GM12878 (cell line): Measurements from ENCODE around the gene SRSF3. TPM values are rescaled to one million over a fixed set of nuclear protein-coding genes. Genes with fewer than 3 reads are reported as not detected.

Source experiments
- ATAC-seq: fragments of 200-7000 bp; cut with Tn5 transposase; 3 replicates; pipeline ENCODE4 v1.9.1; 2020; ENCODE audit warnings: mild to moderate bottlenecking, moderate library complexity
- BruUV-seq: library from RNA; stranded (reverse); fragments of 400-500 nt; replicated peaks from 2 replicates; lab custom pipeline; 2021; lab: Mats Ljungman, UMichigan
- CTCF ChIA-PET: fragments of 300-600 bp; sonication (Branson Sonifier 250); formaldehyde crosslinking; extraction: SDS; loops from one replicate; lab custom pipeline; 2021; ENCODE audit warnings: inconsistent platforms; lab: Yijun Ruan, JAX
- POLR2A ChIA-PET: fragments of 350-600 bp; formaldehyde crosslinking; extraction: SDS; loops from one replicate; lab custom pipeline; 2021; ENCODE audit warnings: inconsistent platforms; lab: Charles Lee
- RAD21 ChIA-PET: fragments of 300-600 bp; sonication (Branson Sonifier 250); formaldehyde crosslinking; loops from one replicate; lab custom pipeline; 2023; ENCODE audit warnings: antibody characterized with exemption; ENCODE audit not compliant: unreplicated experiment; lab: Charles Lee
- SMC1A ChIA-PET: fragments of 300-600 bp; sonication (Branson Sonifier 250); formaldehyde crosslinking; loops from one replicate; lab custom pipeline; 2023; ENCODE audit not compliant: unreplicated experiment, uncharacterized antibody; lab: Charles Lee
- DNase-seq: peaks from one replicate; pipeline ENCODE4 v3.0.0-alpha.2; 2011; ENCODE audit warnings: low read depth, low spot score
- FAIRE-seq: peaks from 3 replicates; lab custom pipeline; 2011; peaks lifted over from hg19 to GRCh38; lab: Jason Lieb, UNC
- H2AFZ ChIP-seq: 2 replicates; pipeline ENCODE4 v1.6.0; 2011; ENCODE audit warnings: low read depth, low read length, control low read depth; ENCODE audit not compliant: control insufficient read depth
- H3K27ac ChIP-seq: 2 replicates; pipeline ENCODE4 v1.5.1; 2011; ENCODE audit warnings: control low read depth; ENCODE audit not compliant: control insufficient read depth, insufficient read depth
- H3K27me3 ChIP-seq, 2 experiments: replicated peaks in 1 of 2; 2 replicates each; pipeline versions ENCODE4 v1.6.0 to v1.6.1; 2011; ENCODE audit warnings: low read length in 1 of 2; ENCODE audit not compliant: control insufficient read depth in 2 of 2, insufficient read depth in 2 of 2
- H3K36me3 ChIP-seq, 2 experiments: 2 replicates each; pipeline ENCODE4 v1.5.1; 2011; ENCODE audit warnings: low read length in 1 of 2; ENCODE audit not compliant: control insufficient read depth in 2 of 2, insufficient read depth in 2 of 2
- H3K4me1 ChIP-seq: 2 replicates; pipeline ENCODE4 v1.6.1; 2011; ENCODE audit warnings: mild to moderate bottlenecking, low read length, moderate library complexity, mixed read lengths; ENCODE audit not compliant: control insufficient read depth, insufficient read depth
- H3K4me2 ChIP-seq: 2 replicates; pipeline ENCODE4 v1.6.0; 2011; ENCODE audit warnings: control low read depth; ENCODE audit not compliant: control insufficient read depth, insufficient read depth
- H3K4me3 ChIP-seq: fragments of 200-600 bp; sonication (generic); 2 replicates; pipeline ENCODE4 v1.5.1; 2016
- H3K79me2 ChIP-seq: 2 replicates; pipeline ENCODE4 v1.6.0; 2011; ENCODE audit warnings: low read length; ENCODE audit not compliant: control insufficient read depth, insufficient read depth
- H3K9ac ChIP-seq: 2 replicates; pipeline ENCODE4 v1.8.0; 2011; ENCODE audit warnings: low read length, control low read depth, mixed read lengths; ENCODE audit not compliant: control insufficient read depth, insufficient read depth
- H3K9me3 ChIP-seq: replicated peaks from 3 replicates; pipeline ENCODE4 v1.5.1; 2011; ENCODE audit warnings: mild to moderate bottlenecking, low read length; ENCODE audit not compliant: control insufficient read depth, insufficient read depth
- H4K20me1 ChIP-seq: 2 replicates; pipeline ENCODE4 v1.6.0; 2011; ENCODE audit not compliant: control insufficient read depth, insufficient read depth
- ATF7 ChIP-seq: fragments of 450-650 bp; IDR thresholded peaks from 2 replicates; pipeline ENCODE4 v1.6.1; 2016; ENCODE audit warnings: low read depth, mild to moderate bottlenecking
- BACH1 ChIP-seq: fragments of 450-650 bp; IDR thresholded peaks from 2 replicates; pipeline ENCODE4 v1.6.1; 2017; ENCODE audit warnings: mild to moderate bottlenecking, borderline replicate concordance
- BHLHE40 ChIP-seq, 2 experiments: fragments of 450-650 bp in 1 of 2; IDR thresholded peaks; 2 replicates each; pipeline ENCODE4 v1.6.1; 2011 to 2017; ENCODE audit warnings: low read depth in 2 of 2, borderline replicate concordance in 1 of 2, improper control_type of control experiment in 1 of 2, low read length in 1 of 2, mild to moderate bottlenecking in 1 of 2
- CBFB ChIP-seq: IDR thresholded peaks from 2 replicates; pipeline ENCODE4 v1.6.1; 2016; ENCODE audit warnings: antibody characterized with exemption, low read depth
- CHD1 ChIP-seq: IDR thresholded peaks from 2 replicates; pipeline ENCODE4 v1.6.1; 2012; ENCODE audit warnings: low read depth, low read length, improper control_type of control experiment
- CTCF ChIP-seq, 3 experiments: IDR thresholded peaks in 2 of 3; conservative IDR thresholded peaks in 1 of 3; 2 replicates each; pipeline ENCODE4 v1.5.1; 2011; ENCODE audit warnings: low read depth in 3 of 3, low read length in 3 of 3, mild to moderate bottlenecking in 3 of 3, control low read depth in 2 of 3, moderate library complexity in 2 of 3, inconsistent platforms in 1 of 3, mixed read lengths in 1 of 3; ENCODE audit not compliant: control insufficient read depth in 2 of 3, insufficient read depth in 1 of 3; ENCODE audit errors: extremely low read depth in 1 of 3
- KDM1A ChIP-seq: fragments of 200-600 bp; sonication (generic); IDR thresholded peaks from 2 replicates; pipeline ENCODE4 v1.6.1; 2016; ENCODE audit warnings: borderline replicate concordance
- MEF2B ChIP-seq: fragments of 450-650 bp; IDR thresholded peaks from 2 replicates; pipeline ENCODE4 v1.6.1; 2018; ENCODE audit warnings: mild to moderate bottlenecking, moderate library complexity; ENCODE audit not compliant: partially characterized antibody, poor library complexity, severe bottlenecking
- MYC ChIP-seq: IDR thresholded peaks from 2 replicates; pipeline ENCODE4 v1.6.1; 2011; ENCODE audit warnings: mild to moderate bottlenecking, low read length, moderate library complexity, inconsistent platforms; ENCODE audit not compliant: insufficient read depth, insufficient replicate concordance, insufficient read length, severe bottlenecking
- NFYA ChIP-seq: IDR thresholded peaks from 2 replicates; pipeline ENCODE4 v1.6.1; 2011; ENCODE audit warnings: low read depth, mild to moderate bottlenecking, low read length, improper control_type of control experiment, borderline replicate concordance
- RAD21 ChIP-seq: IDR thresholded peaks from 2 replicates; pipeline ENCODE4 v1.6.1; 2011; ENCODE audit warnings: mild to moderate bottlenecking, low read depth, low read length, moderate library complexity; ENCODE audit not compliant: insufficient read depth
- RB1 ChIP-seq: fragments of 450-650 bp; formaldehyde crosslinking; IDR thresholded peaks from 2 replicates; pipeline ENCODE4 v1.6.1; 2017; ENCODE audit warnings: mild to moderate bottlenecking, borderline replicate concordance
- RUNX3 ChIP-seq: IDR thresholded peaks from 2 replicates; pipeline ENCODE4 v1.6.1; 2012; ENCODE audit warnings: low read length, inconsistent platforms
- SMC3 ChIP-seq: IDR thresholded peaks from 2 replicates; pipeline ENCODE4 v1.6.1; 2011; ENCODE audit warnings: low read length, improper control_type of control experiment, borderline replicate concordance
- STAT3 ChIP-seq: IDR thresholded peaks from 2 replicates; pipeline ENCODE4 v1.6.1; 2011; ENCODE audit warnings: low read depth, low read length, improper control_type of control experiment
- ZNF622 ChIP-seq: fragments of 450-650 bp; IDR thresholded peaks from 2 replicates; pipeline ENCODE4 v1.6.1; 2017; ENCODE audit warnings: mild to moderate bottlenecking, inconsistent platforms
- WGBS: methylation state at CpG from one replicate; pipeline ENCODE4 v1.1.6; 2016; ENCODE audit warnings: low lambda C conversion rate; ENCODE audit not compliant: insufficient replicate concordance, insufficient coverage; ENCODE audit errors: missing lambda C conversion rate; 5-methylcytosine and 5-hydroxymethylcytosine counted together
- in situ Hi-C: fragments of 300-500 bp; cut with MboI; formaldehyde crosslinking; loops from 9 replicates; pipeline ENCODE4 v1.14.3; 2018; ENCODE audit warnings: mixed read lengths
- intact Hi-C: fragments of 100-400 bp; cut with micrococcal nuclease; formaldehyde crosslinking; loops from one replicate; pipeline ENCODE4 v1.14.2; 2022; ENCODE audit not compliant: unreplicated experiment
- polyA plus RNA-seq, 11 experiments: library from polyadenylated mRNA; depleted of rRNA in 4 of 11; unstranded in 6 of 11; stranded (reverse) in 5 of 11; fragments of >200 nt; fragmentation: Nextera tagmentation in 4 of 11; fragmentation: Illumina TruSeq in 1 of 11; extraction: Ambion mirVana in 4 of 11; extraction: Trizol in 1 of 11; gene quantifications; 1 replicate in 1 of 11; 2 replicates in 10 of 11; pipeline versions ENCODE4 v1.2.1 to v1.2.3, GENCODE V29; 2011 to 2016; ENCODE audit warnings: inconsistent platforms in 2 of 11, missing spikeins in 2 of 11, low read depth in 1 of 11
- total RNA-seq, 4 experiments: library from RNA; depleted of rRNA in 3 of 4; stranded (reverse); fragments of >200 nt in 3 of 4; fragmentation: Illumina TruSeq in 1 of 4; extraction: Trizol in 1 of 4; gene quantifications; 2 replicates each; pipeline versions ENCODE4 v1.2.1 to v1.2.3, GENCODE V29; 2013 to 2021

SRSF3 gene
- total and polyA plus RNA-seq, 10 of the 15 experiments (the other 5 are each of a cell fraction or from before 2014, with no cell fraction given): 195 to 1,377 (median 493) TPM

GRCh38 chr6:36636687-36637418 is 42.7 kb downstream of the SRSF3 start:
- H3K36me3 ChIP-seq: no peaks in the 10 kb centered on the region
- TF ChIP-seq CHD1 (no peak), MEF2B (peak; percentile 85), NFYA (no peak), STAT3 (no peak)
- H3K4me1 ChIP-seq: no peaks in the 10 kb centered on the region; the same call in 1 of the 2 replicates
- no peak overlapping the region for H3K27ac ChIP-seq
- ChIA-PET RAD21 (interaction anchor here (1.4 to 1.9 kb wide), 3 partner anchors 14 to 27 kb away, joined by 4 to 5 read pairs (median 5); no protein-coding TSS in a partner anchor), SMC1A (interaction anchor here (0.7 to 2.2 kb wide), 4 partner anchors 11 to 34 kb away, joined by 3 to 6 read pairs (median 4); no protein-coding TSS in a partner anchor), CTCF (interaction anchor here (0.9 to 2.0 kb wide), 5 partner anchors 13 to 573 kb away, joined by 3 to 6 read pairs (median 3); no protein-coding TSS in a partner anchor), POLR2A (interaction anchor here (0.9 to 1.8 kb wide), 4 partner anchors 9 to 13 kb away, joined by 3 to 5 read pairs (median 4); no protein-coding TSS in a partner anchor)
- 42% methylated on average over 12 of the region's 12 CpGs for WGBS
- H3K79me2 ChIP-seq: no peaks in the 10 kb centered on the region
- no peak overlapping the region for H3K9ac ChIP-seq
- H3K4me3 ChIP-seq: no peak overlapping the region
- no peaks in the 10 kb centered on the region for H3K9me3 ChIP-seq
- no TSS peak for BruUV-seq
- no peak for DNase-seq
- intact Hi-C loops: no loop called here
- H2AFZ ChIP-seq: no peak overlapping the region; the same call in 1 of the 2 replicates
- no peak overlapping the region for H3K4me2 ChIP-seq
- no peak for ATAC-seq
- in situ Hi-C loops: no loop called here
- H3K27me3 ChIP-seq: no peaks in the 10 kb centered on the region
- H4K20me1 ChIP-seq: no peaks in the 10 kb centered on the region
- no peak for FAIRE-seq

GRCh38 chr6:36638579-36638978 is 44.4 kb downstream of the SRSF3 start:
- H3K79me2 ChIP-seq: no peaks in the 10 kb centered on the region
- DNase-seq (no peak), FAIRE-seq (no peak)
- no peak for TF ChIP-seq CTCF (IDR thresholded peaks at IDR 0.05 in 2 of 3, conservative IDR thresholded peaks at IDR 0.05 in 1 of 3; ENCODE audit: control insufficient read depth in 2 of 3, extremely low read depth in 1 of 3, insufficient read depth in 1 of 3, low read depth in 3 of 3, low read length in 3 of 3)
- TF ChIP-seq KDM1A: no peak
- TF ChIP-seq ZNF622: no peak
- TF ChIP-seq CHD1: no peak
- TF ChIP-seq RB1: no peak
- no peak for TF ChIP-seq RUNX3
- no peak for TF ChIP-seq BACH1
- no peak for TF ChIP-seq RAD21
- TF ChIP-seq CBFB: no peak
- TF ChIP-seq SMC3: no peak
- TF ChIP-seq ATF7: no peak
- TF ChIP-seq MYC: no peak
- TF ChIP-seq BHLHE40 (IDR thresholded peaks at IDR 0.05; ENCODE audit: borderline replicate concordance in 1 of 2, low read depth in 2 of 2, low read length in 1 of 2): no peak

More at GRCh38 chr6:36638579-36638978, 44.4 kb downstream of the SRSF3 start:
- BruUV-seq: no TSS peak
- RAD21 ChIA-PET: no interaction called here
- Histone ChIP-seq H3K4me2 (no peak overlapping the region), H3K4me3 (no peak overlapping the region), H3K9me3 (no peaks in the 10 kb centered on the region), H2AFZ (no peak overlapping the region), H4K20me1 (no peaks in the 10 kb centered on the region), H3K27me3 (no peaks in the 10 kb centered on the region), H3K9ac (no peak overlapping the region), H3K4me1 (peaks cover 3% of the 10 kb centered on the region), H3K27ac (no peak overlapping the region), H3K36me3 (no peaks in the 10 kb centered on the region)
- in situ Hi-C loops (no loop called here), intact Hi-C loops (no loop called here)
- no peak for ATAC-seq
- SMC1A ChIA-PET: no interaction called here
- 74% methylated on average over 3 of the region's 3 CpGs for WGBS
- CTCF ChIA-PET: no interaction called here
- POLR2A ChIA-PET: no interaction called here
